OCI-LY1 (cell line): Measurements from ENCODE around the gene SPAG17.

Source experiments
- EZH2 ChIP-seq: fragments of 200-600 bp; sonication (generic), shearing (Covaris generic); IDR thresholded peaks from 2 replicates; pipeline ENCODE4 v1.8.0; 2017; ENCODE audit warnings: borderline replicate concordance, mixed run types, mild to moderate bottlenecking, antibody characterized with exemption, low read length, moderate library complexity, mixed read lengths
- TF ChIP-seq, protein P1 (sequence below): fragments of 200-600 bp; sonication (generic), shearing (Covaris generic); IDR thresholded peaks from 2 replicates; pipeline ENCODE4 v1.5.1; 2017; ENCODE audit warnings: mild to moderate bottlenecking, antibody characterized with exemption, low read length, moderate library complexity, mixed read lengths

DNA sequence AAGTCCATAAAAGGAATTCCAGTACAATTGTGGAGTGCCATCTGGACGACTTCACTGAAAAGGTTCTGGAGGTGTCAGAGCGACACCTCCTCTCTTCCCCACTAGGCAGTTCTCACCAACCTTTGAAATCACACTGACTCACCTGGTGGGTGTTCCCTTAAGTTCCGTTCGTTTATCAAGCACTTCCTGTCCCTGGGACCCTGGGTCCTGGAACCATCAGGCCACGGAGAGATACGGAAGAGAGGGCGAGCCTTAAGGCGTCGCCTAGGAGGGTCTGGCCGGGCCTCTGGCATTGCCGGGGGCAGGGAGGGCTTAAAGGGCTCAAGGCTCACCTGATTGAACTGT lies 317 bp downstream of the SPAG17 start:
- TF ChIP-seq, protein P1, sequence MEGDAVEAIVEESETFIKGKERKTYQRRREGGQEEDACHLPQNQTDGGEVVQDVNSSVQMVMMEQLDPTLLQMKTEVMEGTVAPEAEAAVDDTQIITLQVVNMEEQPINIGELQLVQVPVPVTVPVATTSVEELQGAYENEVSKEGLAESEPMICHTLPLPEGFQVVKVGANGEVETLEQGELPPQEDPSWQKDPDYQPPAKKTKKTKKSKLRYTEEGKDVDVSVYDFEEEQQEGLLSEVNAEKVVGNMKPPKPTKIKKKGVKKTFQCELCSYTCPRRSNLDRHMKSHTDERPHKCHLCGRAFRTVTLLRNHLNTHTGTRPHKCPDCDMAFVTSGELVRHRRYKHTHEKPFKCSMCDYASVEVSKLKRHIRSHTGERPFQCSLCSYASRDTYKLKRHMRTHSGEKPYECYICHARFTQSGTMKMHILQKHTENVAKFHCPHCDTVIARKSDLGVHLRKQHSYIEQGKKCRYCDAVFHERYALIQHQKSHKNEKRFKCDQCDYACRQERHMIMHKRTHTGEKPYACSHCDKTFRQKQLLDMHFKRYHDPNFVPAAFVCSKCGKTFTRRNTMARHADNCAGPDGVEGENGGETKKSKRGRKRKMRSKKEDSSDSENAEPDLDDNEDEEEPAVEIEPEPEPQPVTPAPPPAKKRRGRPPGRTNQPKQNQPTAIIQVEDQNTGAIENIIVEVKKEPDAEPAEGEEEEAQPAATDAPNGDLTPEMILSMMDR = no peak
- TF ChIP-seq EZH2 = no peak
